NB4 (cell line): ENCODE data around the gene CLSTN3.

Experiments used
- DNase-seq: peaks from one replicate; pipeline ENCODE4 v3.0.0; 2010; ENCODE audit warnings: low read depth
- H3K4me3 ChIP-seq: one replicate; pipeline ENCODE4 v1.5.1; 2011; ENCODE audit warnings: mild to moderate bottlenecking, low read depth, low read length, moderate library complexity
- MYC ChIP-seq: IDR thresholded peaks from 2 replicates; pipeline ENCODE4 v1.6.1; 2011; ENCODE audit warnings: low read depth, low read length
- POLR2A ChIP-seq: IDR thresholded peaks from 2 replicates; pipeline ENCODE4 v1.6.1; 2011; ENCODE audit warnings: mild to moderate bottlenecking; ENCODE audit not compliant: insufficient read length; ENCODE audit errors: extremely low read depth
- TF ChIP-seq, protein P1 (sequence below): IDR thresholded peaks from 2 replicates; pipeline ENCODE4 v1.6.1; 2011; ENCODE audit warnings: low read depth, low read length
- TF ChIP-seq, protein P2 (sequence below): IDR thresholded peaks from one replicate; pipeline ENCODE4 v1.5.1; 2012; ENCODE audit warnings: low read depth, low read length

CLSTN3 gene

DNA sequence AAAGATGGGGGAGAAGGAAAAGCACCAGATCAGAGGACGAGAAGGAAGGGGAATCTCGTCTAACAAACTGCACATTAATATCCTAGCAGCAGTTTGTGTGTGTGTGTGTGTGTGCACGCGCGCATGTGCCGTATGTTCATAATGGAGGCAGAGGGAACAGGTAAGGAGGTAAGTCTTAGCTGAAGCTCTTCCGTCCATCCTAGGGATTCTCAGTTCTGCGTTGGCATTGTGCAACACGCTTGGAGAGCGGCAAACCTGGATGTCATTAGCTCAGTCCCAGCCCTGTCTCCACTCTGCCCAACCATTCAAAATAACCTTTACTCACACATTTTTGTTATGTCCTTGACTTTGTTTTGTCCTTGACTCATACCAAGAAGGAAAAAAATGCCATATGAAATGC lies 36.3 kb upstream of the CLSTN3 start:
- DNase-seq, result no peak
- TF ChIP-seq MYC (no peak), POLR2A (no peak)
- TF ChIP-seq, protein P1, sequence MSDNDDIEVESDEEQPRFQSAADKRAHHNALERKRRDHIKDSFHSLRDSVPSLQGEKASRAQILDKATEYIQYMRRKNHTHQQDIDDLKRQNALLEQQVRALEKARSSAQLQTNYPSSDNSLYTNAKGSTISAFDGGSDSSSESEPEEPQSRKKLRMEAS, result no peak
- TF ChIP-seq, protein P2, sequence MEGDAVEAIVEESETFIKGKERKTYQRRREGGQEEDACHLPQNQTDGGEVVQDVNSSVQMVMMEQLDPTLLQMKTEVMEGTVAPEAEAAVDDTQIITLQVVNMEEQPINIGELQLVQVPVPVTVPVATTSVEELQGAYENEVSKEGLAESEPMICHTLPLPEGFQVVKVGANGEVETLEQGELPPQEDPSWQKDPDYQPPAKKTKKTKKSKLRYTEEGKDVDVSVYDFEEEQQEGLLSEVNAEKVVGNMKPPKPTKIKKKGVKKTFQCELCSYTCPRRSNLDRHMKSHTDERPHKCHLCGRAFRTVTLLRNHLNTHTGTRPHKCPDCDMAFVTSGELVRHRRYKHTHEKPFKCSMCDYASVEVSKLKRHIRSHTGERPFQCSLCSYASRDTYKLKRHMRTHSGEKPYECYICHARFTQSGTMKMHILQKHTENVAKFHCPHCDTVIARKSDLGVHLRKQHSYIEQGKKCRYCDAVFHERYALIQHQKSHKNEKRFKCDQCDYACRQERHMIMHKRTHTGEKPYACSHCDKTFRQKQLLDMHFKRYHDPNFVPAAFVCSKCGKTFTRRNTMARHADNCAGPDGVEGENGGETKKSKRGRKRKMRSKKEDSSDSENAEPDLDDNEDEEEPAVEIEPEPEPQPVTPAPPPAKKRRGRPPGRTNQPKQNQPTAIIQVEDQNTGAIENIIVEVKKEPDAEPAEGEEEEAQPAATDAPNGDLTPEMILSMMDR, result no peak
- H3K4me3 ChIP-seq, result no peak overlapping the region

DNA sequence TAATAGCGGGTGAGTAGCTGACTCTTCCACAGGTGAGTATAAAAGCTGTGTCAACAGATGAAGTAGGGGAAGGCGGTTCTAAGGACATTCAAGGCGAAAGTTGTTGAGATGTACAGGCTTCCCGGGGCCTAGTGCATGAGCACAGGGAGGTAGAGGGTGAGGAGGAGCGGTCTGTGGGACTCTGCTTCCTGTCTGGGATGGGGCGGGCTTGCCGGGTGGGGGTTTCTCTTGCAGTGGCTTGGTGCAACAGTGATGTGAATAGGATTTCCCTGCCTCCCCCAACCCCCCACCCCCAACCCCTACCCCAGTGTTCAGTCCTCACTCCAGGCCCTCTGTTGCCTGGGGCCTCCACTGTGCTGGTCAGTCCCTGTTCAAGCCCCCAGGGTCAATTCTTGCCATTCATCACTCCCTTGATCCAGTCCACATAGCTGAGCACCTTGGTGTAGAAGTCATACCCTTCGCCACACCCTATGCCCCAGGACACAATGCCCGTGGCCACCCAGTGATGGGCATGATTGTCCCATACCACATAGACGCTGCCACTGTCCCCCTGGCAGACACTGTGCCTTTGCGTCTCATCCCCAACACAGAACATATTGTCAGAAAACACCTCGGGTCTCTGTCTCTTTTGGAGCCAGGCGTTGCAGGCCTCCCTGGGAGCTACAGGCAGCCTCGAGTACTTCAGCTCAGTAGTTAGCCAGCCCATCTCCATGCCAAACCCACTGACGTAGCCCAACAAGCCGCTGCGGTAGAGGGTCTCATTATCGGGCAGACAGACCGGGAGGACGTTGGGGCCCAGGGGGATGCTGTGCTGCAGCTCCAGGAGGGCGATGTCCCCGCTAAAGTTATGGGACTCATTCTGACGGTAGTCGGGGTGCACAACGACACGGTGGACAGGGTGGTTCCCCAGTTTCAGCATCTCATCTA lies 33.9 kb upstream of the CLSTN3 start:
- DNase-seq, result no peak
- no peak overlapping the region for H3K4me3 ChIP-seq
- TF ChIP-seq POLR2A (no peak), MYC (no peak)
- TF ChIP-seq, protein P2, result no peak
- TF ChIP-seq, protein P1, result no peak

DNA sequence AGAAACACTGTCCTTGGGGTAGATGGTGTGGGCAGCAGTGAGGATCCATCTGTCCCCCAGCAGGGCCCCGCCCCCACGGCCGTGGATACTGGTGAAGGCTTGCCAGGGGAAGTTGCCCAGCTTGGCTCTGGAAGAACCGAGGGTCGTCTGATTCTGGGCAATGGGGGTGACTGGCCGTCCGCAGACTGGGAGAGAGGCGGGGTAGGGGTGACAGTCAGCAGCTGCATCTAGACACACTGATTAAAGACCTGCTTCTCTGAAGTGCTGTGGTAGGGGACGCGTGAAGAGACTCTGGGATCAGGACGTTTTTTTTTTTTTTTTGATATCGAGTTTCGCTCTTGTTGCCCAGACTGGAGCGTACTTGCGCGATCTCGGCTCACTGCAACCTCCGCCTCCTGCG lies 33.2 kb upstream of the CLSTN3 start:
- no peak for DNase-seq
- no peak overlapping the region for H3K4me3 ChIP-seq
- TF ChIP-seq, protein P2, result no peak
- no peak for TF ChIP-seq POLR2A
- TF ChIP-seq MYC, result no peak
- TF ChIP-seq, protein P1, result no peak

DNA sequence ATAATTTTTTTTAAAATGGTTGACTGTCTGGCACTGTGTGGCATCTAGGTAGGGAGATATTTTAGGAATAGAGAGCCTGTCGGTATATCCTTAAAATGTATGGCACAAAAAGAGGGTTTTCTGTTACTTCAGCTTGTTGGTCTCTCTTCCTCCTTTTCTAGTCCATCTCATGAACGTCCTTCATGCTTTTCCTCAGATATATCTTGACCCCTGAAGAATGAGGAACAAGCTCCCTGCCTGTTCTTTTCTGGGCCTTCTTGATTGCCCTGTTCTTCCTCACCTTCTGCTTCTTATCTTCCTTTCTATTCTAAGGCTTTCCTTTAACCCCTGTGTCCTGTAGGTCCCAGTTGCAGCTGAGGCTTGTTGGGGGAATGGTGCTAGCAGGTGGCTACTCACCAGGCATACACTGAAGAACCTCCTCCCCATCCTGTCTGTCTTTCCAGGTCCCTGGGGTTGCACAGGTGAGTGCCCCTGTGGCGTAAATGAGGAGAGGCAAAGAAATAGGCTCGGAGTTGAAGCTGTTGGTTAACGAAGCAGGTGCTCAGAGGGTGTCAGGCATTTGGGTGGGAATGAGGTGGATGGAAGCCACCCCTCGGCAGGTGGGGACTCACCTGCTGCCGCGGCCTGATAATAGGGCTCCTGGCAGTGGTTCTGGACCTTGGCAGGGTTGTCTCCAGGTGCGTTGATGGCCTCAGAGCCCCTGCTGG lies 30.7 kb upstream of the CLSTN3 start:
- no peak overlapping the region for H3K4me3 ChIP-seq
- no peak for TF ChIP-seq MYC
- TF ChIP-seq, protein P2, result no peak
- TF ChIP-seq POLR2A, result no peak
- TF ChIP-seq, protein P1, result no peak
- DNase-seq, result peak; percentile 18

DNA sequence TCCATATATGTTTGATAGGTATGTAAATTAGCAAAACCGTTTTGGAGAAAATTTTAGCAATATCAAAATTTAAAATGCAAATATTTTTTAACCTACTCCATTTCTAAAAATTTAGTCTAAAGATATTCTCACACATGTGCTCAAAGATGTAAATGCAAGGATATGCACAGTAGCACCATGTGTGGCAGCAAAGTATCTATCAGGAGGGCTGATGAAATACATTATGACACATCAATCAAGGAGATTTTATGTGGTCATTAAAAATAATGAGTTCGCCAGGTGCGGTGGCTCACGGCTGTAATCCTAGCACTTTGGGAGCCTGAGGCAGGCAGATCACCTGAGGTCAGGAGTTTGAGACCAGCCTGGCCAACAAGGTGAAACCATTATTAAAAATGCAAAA lies 29.9 kb upstream of the CLSTN3 start:
- TF ChIP-seq, protein P2, result no peak
- TF ChIP-seq, protein P1, result no peak
- no peak for TF ChIP-seq POLR2A
- TF ChIP-seq MYC, result no peak
- no peak overlapping the region for H3K4me3 ChIP-seq
- no peak for DNase-seq
